Measurements from ENCODE around the gene PPOX.
A peak's percentile ranks its signal among the peaks of the same experiment; 100 is the strongest.

Gene PPOX

DNA sequence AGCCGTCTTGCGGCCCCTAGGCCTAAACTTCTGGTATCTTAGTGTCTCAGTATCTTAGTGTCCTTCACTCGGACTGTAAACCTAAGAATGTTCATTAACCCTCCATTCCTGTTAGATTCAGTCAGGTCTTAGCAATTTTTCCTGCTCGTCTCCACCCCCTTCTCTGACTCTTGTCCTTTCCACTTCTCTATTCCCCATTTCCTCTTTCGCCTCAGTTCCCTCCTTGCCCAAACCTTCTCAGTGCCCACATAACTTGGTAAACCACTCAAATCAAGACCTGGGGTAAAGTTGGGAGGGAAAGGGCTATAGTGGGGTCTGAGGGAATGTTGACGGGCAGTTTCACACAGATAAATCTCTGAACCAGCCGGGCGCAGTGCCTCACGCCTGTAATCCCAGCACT is 48.1 kb downstream of the PPOX start:
- peak in 1 of 2 experiments; percentile 68 for DNase-seq (ENCODE audit: low read depth in 1 of 2, low spot score in 1 of 2)
- H3K4me3 ChIP-seq (replicated peaks; ENCODE audit: insufficient read depth, low read length): no peak overlapping the region
- H3K27ac ChIP-seq (replicated peaks): peak overlapping the region; percentile 70
- no peaks in the 10 kb centered on the region for H3K27me3 ChIP-seq (ENCODE audit: insufficient read depth, poor library complexity, severe bottlenecking)
- TF ChIP-seq, protein P1, sequence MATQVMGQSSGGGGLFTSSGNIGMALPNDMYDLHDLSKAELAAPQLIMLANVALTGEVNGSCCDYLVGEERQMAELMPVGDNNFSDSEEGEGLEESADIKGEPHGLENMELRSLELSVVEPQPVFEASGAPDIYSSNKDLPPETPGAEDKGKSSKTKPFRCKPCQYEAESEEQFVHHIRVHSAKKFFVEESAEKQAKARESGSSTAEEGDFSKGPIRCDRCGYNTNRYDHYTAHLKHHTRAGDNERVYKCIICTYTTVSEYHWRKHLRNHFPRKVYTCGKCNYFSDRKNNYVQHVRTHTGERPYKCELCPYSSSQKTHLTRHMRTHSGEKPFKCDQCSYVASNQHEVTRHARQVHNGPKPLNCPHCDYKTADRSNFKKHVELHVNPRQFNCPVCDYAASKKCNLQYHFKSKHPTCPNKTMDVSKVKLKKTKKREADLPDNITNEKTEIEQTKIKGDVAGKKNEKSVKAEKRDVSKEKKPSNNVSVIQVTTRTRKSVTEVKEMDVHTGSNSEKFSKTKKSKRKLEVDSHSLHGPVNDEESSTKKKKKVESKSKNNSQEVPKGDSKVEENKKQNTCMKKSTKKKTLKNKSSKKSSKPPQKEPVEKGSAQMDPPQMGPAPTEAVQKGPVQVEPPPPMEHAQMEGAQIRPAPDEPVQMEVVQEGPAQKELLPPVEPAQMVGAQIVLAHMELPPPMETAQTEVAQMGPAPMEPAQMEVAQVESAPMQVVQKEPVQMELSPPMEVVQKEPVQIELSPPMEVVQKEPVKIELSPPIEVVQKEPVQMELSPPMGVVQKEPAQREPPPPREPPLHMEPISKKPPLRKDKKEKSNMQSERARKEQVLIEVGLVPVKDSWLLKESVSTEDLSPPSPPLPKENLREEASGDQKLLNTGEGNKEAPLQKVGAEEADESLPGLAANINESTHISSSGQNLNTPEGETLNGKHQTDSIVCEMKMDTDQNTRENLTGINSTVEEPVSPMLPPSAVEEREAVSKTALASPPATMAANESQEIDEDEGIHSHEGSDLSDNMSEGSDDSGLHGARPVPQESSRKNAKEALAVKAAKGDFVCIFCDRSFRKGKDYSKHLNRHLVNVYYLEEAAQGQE (IDR thresholded peaks at IDR 0.05; ENCODE audit: insufficient replicate concordance, low read depth): no peak
- TF ChIP-seq SPI1 (IDR thresholded peaks at IDR 0.05; ENCODE audit: borderline replicate concordance, low read depth) (peak; percentile 100), POLR2AphosphoS5 (IDR thresholded peaks at IDR 0.05; ENCODE audit: low read depth) (no peak), GABPA (IDR thresholded peaks at IDR 0.05; ENCODE audit: low read depth) (no peak), CTCF (IDR thresholded peaks at IDR 0.05; ENCODE audit: insufficient read depth, low read length) (no peak)

GRCh38 chr1:161215076-161215475 is 48.9 kb downstream of the PPOX start, which contains the start of gene FCER1G:
FCER1G (plus strand) TSS chr1:161215295; CDS start chr1:161215322, 27 bp downstream.
- peak; percentile 91 to 93 for DNase-seq (ENCODE audit: low read depth in 1 of 2, low spot score in 1 of 2)
- peak within 1 kb of the TSS; percentile 62 for H3K4me3 ChIP-seq (replicated peaks; ENCODE audit: insufficient read depth, low read length)
- H3K27ac ChIP-seq (replicated peaks): peak within 1 kb of the TSS; percentile 70
- no peaks in the 10 kb centered on the region for H3K27me3 ChIP-seq (ENCODE audit: insufficient read depth, poor library complexity, severe bottlenecking)
- TF ChIP-seq POLR2AphosphoS5 (IDR thresholded peaks at IDR 0.05; ENCODE audit: low read depth) (peak; percentile 86), CTCF (IDR thresholded peaks at IDR 0.05; ENCODE audit: insufficient read depth, low read length) (no peak), SPI1 (IDR thresholded peaks at IDR 0.05; ENCODE audit: borderline replicate concordance, low read depth) (peak; percentile 55; the same call in 1 of the 2 replicates), GABPA (IDR thresholded peaks at IDR 0.05; ENCODE audit: low read depth) (no peak; the same call in 1 of the 2 replicates)
- TF ChIP-seq, protein P1 (IDR thresholded peaks at IDR 0.05; ENCODE audit: insufficient replicate concordance, low read depth): no peak

DNA sequence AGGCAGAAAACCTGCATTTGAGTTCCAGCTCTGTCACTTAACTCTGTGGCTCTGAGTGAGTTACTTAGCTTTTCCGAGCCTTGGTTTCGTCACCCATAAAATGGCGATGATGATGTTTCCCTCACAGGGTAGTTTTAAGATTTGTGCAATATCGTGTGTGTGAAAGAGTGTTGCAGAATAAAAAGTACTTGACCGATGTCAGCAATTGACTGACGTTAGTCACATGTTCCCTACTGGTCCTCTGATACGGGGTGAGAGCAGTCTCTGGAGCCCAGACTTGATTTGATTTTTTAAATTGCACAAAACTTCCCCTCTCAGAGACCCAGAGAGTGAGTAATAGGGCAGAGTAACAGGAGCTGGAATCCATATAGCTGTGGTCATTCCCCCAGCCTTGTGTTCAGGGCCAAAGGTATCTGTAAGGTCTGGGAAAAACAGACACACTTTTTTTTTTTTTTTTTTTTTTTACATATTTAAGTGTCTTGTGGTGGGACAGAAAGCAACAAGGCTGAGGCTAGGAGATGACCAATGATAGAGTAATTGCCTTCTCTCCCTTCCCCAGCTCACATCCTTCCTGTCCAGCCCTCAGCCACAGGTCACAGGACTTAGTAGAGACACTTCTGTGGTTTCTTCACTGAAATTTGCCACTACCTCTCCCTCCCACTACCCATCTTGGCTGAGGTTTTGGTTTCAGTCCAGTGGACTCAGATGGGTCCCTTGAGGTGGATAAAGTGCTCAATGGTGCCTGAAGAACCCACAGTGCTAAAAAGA is 50.9 kb downstream of the PPOX start:
- Histone ChIP-seq H3K4me3 (replicated peaks; ENCODE audit: insufficient read depth, low read length) (peak overlapping the region; percentile 62), H3K27me3 (ENCODE audit: insufficient read depth, poor library complexity, severe bottlenecking) (no peaks in the 10 kb centered on the region), H3K27ac (replicated peaks) (peak overlapping the region; percentile 70)
- TF ChIP-seq, protein P1 (IDR thresholded peaks at IDR 0.05; ENCODE audit: insufficient replicate concordance, low read depth): no peak
- peak; percentile 2; the same call in 1 of the 2 replicates for TF ChIP-seq POLR2AphosphoS5 (IDR thresholded peaks at IDR 0.05; ENCODE audit: low read depth)
- peak; percentile 92 to 93 for DNase-seq (ENCODE audit: low read depth in 1 of 2, low spot score in 1 of 2)
